Peyer's patch (tissue), 4 donors: ENCODE data around the gene FGR.

Source experiments
- CTCF ChIP-seq, 6 experiments: fragments of 450-650 bp in 4 of 6; fragments of 200-600 bp in 2 of 6; sonication (generic) in 1 of 6; IDR thresholded peaks; one replicate each; pipeline ENCODE4 v1.5.1; 2017 to 2019; ENCODE audit warnings: antibody characterized with exemption in 6 of 6, mild to moderate bottlenecking in 3 of 6, moderate library complexity in 1 of 6
- POLR2A ChIP-seq, 2 donors: fragments of 450-650 bp; IDR thresholded peaks; one replicate each; pipeline ENCODE4 v1.5.1; 2017; ENCODE audit warnings: antibody characterized with exemption in 2 of 2, mild to moderate bottlenecking in 2 of 2, moderate library complexity in 2 of 2

GRCh38 chr1:27571439-27572018, 63.5 kb downstream of the FGR start:
- TF ChIP-seq POLR2A (IDR thresholded peaks at IDR 0.05) (no peak), CTCF (IDR thresholded peaks at IDR 0.05) (no peak)
